ENCODE measurements around the gene GRPEL2. TPM values are rescaled to one million over a fixed set of nuclear protein-coding genes. Genes with fewer than 3 reads are reported as not detected.

GRPEL2 gene
- total RNA-seq, 1 experiment from 2014 or later: 47.3 TPM

- no peaks in the 10 kb centered on the region for H3K23me2 ChIP-seq (ENCODE audit: insufficient read length, low read depth, low read length, poor library complexity, severe bottlenecking)
- no peak overlapping the region for H2BK120ac ChIP-seq (ENCODE audit: low read depth, low read length, poor library complexity, severe bottlenecking)
- H3K79me2 ChIP-seq (ENCODE audit: insufficient read depth, low read length): no peaks in the 10 kb centered on the region
- no peaks in the 10 kb centered on the region for H3K9me3 ChIP-seq (ENCODE audit: control insufficient read depth, low read depth, low read length)
- no peak overlapping the region for H2AK5ac ChIP-seq (ENCODE audit: insufficient read length, low read length)
- H3K4me1 ChIP-seq (ENCODE audit: insufficient read depth, low read length): no peaks in the 10 kb centered on the region
- no peak overlapping the region for H3K9ac ChIP-seq (ENCODE audit: extremely low read depth, insufficient read length, low read length)
- Mint-ChIP-seq H3K4me1 (peaks cover 12 to 17% of the 10 kb centered on the region in 2 experiments), H3K4me3 (no peak overlapping the region), H3K27ac (no peak overlapping the region; a peak in 1 of 7 replicates), H3K36me3 (ENCODE audit: insufficient read depth in 1 of 3, low read depth in 3 of 3) (peaks cover 0 to 12% (median 0%) of the 10 kb centered on the region in 3 experiments; a peak in 4 of 7 replicates), H3K9me3 (no peaks in the 10 kb centered on the region; a peak in 1 of 5 replicates), H3K27me3 (ENCODE audit: low read depth) (no peaks in the 10 kb centered on the region)
- no peak overlapping the region for H2BK15ac ChIP-seq (ENCODE audit: low read depth, low read length)
- H2BK12ac ChIP-seq (ENCODE audit: insufficient read length, low read depth, low read length): no peak overlapping the region
- H3K23ac ChIP-seq (ENCODE audit: insufficient read length, low read depth, low read length): no peak overlapping the region
- no peak overlapping the region for H4K5ac ChIP-seq (ENCODE audit: insufficient read length, low read depth, low read length)
- H3K4me2 ChIP-seq (ENCODE audit: insufficient read depth, insufficient read length, low read length): no peak overlapping the region
- no peak overlapping the region for H3K18ac ChIP-seq (ENCODE audit: insufficient read length, low read depth, low read length)
- WGBS (ENCODE audit: extremely low coverage, insufficient read length, low lambda C conversion rate): no CpG with 5 or more reads among the region's 3 CpGs
- H3K79me1 ChIP-seq (ENCODE audit: insufficient read depth, low read depth, low read length, poor library complexity, severe bottlenecking): no peaks in the 10 kb centered on the region
- H2BK5ac ChIP-seq (ENCODE audit: insufficient read length, low read length): no peak overlapping the region
- H4K8ac ChIP-seq (replicated peaks; ENCODE audit: insufficient read length, low read depth, low read length): no peak overlapping the region
- H3K14ac ChIP-seq (ENCODE audit: insufficient read depth, low read length): no peak overlapping the region
- H3K27ac ChIP-seq (ENCODE audit: insufficient read length, low read depth, low read length): no peak overlapping the region
- H3T11ph ChIP-seq (ENCODE audit: low read length): no peak overlapping the region
- no peak overlapping the region for H4K91ac ChIP-seq (ENCODE audit: insufficient read length, low read depth, low read length)
- H3K56ac ChIP-seq (ENCODE audit: insufficient read length, low read depth, low read length): no peak overlapping the region
- H3K4ac ChIP-seq (ENCODE audit: low read depth, low read length): no peak overlapping the region
- H2AFZ ChIP-seq (ENCODE audit: low read length): no peak overlapping the region
- DNase-seq: no peak
- H4K20me1 ChIP-seq (ENCODE audit: control insufficient read depth, insufficient read depth, insufficient read length): no peaks in the 10 kb centered on the region
- no peaks in the 10 kb centered on the region for H3K27me3 ChIP-seq (ENCODE audit: insufficient read depth, low read length)
- no peak overlapping the region for H2BK20ac ChIP-seq (ENCODE audit: low read depth, low read length, poor library complexity, severe bottlenecking)
- no peak for TF ChIP-seq CTCF (conservative IDR thresholded peaks at IDR 0.05)
These were observed 27.6 kb downstream of the GRPEL2 start for GRCh38 chr5:149372932-149373331.

All from H9 (cell line).